ENCODE measurements around the gene ARHGAP6.

DNA sequence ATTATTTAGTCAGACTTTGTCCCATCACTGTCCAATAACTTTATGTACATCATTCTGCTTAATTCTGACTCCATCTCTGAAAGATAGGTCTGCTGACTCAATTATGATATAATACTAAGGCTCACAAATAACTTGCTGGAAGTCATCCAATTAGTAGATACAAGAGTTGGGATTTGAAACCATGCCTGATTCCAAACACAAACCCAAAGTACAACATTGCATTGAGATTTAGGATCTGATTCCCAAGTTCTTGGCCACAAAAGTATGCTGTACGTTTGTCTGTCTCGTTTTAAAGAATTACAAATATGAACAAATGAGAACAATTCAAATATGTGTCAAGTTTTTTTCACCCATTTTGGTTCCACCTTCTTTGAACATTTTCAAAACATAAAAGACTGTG, 263.8 kb downstream of the ARHGAP6 start:
- TF ChIP-seq POLR2A (IDR thresholded peaks at IDR 0.05), result no peak
- TF ChIP-seq, protein P1, sequence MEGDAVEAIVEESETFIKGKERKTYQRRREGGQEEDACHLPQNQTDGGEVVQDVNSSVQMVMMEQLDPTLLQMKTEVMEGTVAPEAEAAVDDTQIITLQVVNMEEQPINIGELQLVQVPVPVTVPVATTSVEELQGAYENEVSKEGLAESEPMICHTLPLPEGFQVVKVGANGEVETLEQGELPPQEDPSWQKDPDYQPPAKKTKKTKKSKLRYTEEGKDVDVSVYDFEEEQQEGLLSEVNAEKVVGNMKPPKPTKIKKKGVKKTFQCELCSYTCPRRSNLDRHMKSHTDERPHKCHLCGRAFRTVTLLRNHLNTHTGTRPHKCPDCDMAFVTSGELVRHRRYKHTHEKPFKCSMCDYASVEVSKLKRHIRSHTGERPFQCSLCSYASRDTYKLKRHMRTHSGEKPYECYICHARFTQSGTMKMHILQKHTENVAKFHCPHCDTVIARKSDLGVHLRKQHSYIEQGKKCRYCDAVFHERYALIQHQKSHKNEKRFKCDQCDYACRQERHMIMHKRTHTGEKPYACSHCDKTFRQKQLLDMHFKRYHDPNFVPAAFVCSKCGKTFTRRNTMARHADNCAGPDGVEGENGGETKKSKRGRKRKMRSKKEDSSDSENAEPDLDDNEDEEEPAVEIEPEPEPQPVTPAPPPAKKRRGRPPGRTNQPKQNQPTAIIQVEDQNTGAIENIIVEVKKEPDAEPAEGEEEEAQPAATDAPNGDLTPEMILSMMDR (IDR thresholded peaks at IDR 0.05), result no peak
